Activated CD4-positive, alpha-beta memory T cell treated with anti-CD3 and anti-CD28 coated beads for 36 hours (primary cell): ENCODE data around the gene FAM118B. TPM values are rescaled to one million over a fixed set of nuclear protein-coding genes. Genes with fewer than 3 reads are reported as not detected.

ENCODE experiments used
- CTCF ChIA-PET: fragments of 350-600 bp; sonication (Branson Sonifier 250); formaldehyde crosslinking; loops from one replicate; lab custom pipeline; 2021; ENCODE audit warnings: antibody characterized with exemption, inconsistent platforms; lab: Charles Lee
- POLR2A ChIA-PET: fragments of 350-600 bp; sonication (Branson Sonifier 250); formaldehyde crosslinking; loops from one replicate; lab custom pipeline; 2021; ENCODE audit warnings: antibody characterized with exemption; lab: Charles Lee
- DNase-seq: peaks from one replicate; pipeline ENCODE4 v3.0.0-alpha.2; 2020
- H3K27ac Mint-ChIP-seq: one replicate; pipeline ENCODE4 v1.8.0; 2021; ENCODE audit warnings: mixed read lengths
- H3K27me3 Mint-ChIP-seq: one replicate; pipeline ENCODE4 v1.8.0; 2021; ENCODE audit warnings: mixed read lengths
- H3K36me3 Mint-ChIP-seq: one replicate; pipeline ENCODE4 v1.8.0; 2021; ENCODE audit warnings: mixed read lengths
- H3K4me1 Mint-ChIP-seq: one replicate; pipeline ENCODE4 v1.8.0; 2021; ENCODE audit warnings: low read depth, mixed read lengths
- H3K4me3 Mint-ChIP-seq: one replicate; pipeline ENCODE4 v1.8.0; 2021; ENCODE audit warnings: mild to moderate bottlenecking, mixed read lengths
- H3K9me3 Mint-ChIP-seq: one replicate; pipeline ENCODE4 v1.8.0; 2021; ENCODE audit warnings: mixed read lengths
- intact Hi-C: fragments of 100-400 bp; cut with micrococcal nuclease; formaldehyde crosslinking; loops from one replicate; pipeline ENCODE4 v1.15.1; 2023
- total RNA-seq, 2 experiments: library from RNA; stranded (reverse); gene quantifications; one replicate each; pipeline ENCODE4 v1.2.3, GENCODE V29; 2021

Gene FAM118B
- total RNA-seq, 2 experiments from 2014 or later, result 8.0 to 9.7 TPM

GRCh38 chr11:126210871-126211235, 729 bp upstream of the FAM118B start:
- intact Hi-C loops, result loop anchor here (1.0 kb wide), 7 partner anchors 57 to 619 kb away; partner anchors contain the start of genes DCPS, HYLS1, SRPRA and STT3A
- peak; percentile 12 for DNase-seq
- Mint-ChIP-seq H3K27me3 (no peaks in the 10 kb centered on the region), H3K4me1 (peaks cover 38% of the 10 kb centered on the region), H3K36me3 (peaks cover 20% of the 10 kb centered on the region), H3K4me3 (peak overlapping the region; percentile 98), H3K9me3 (no peaks in the 10 kb centered on the region), H3K27ac (peak overlapping the region; percentile 89)
- ChIA-PET POLR2A (interaction anchor here (1.3 to 3.0 kb wide), 3 partner anchors 57 to 143 kb away, joined by 3 to 8 read pairs (median 3); partner anchors contain the start of genes FOXRED1 and SRPRA), CTCF (interaction anchor here (0.5 to 1.5 kb wide), 3 partner anchors 273 to 308 kb away, joined by 3 to 5 read pairs (median 4); partner anchors contain the start of gene PUS3)

GRCh38 chr11:126212089-126212660, 593 bp downstream of the FAM118B start:
- POLR2A ChIA-PET, result interaction anchor here (0.7 to 3.0 kb wide), 4 partner anchors 55 to 1693 kb away, joined by 3 to 8 read pairs (median 3); partner anchors contain the start of genes FOXRED1 and SRPRA
- no peak for DNase-seq
- CTCF ChIA-PET, result interaction anchor here (1.2 to 1.5 kb wide), 2 partner anchors 274 to 306 kb away, joined by 3 to 4 read pairs; no protein-coding TSS in a partner anchor
- Mint-ChIP-seq H3K27me3 (no peaks in the 10 kb centered on the region), H3K36me3 (peaks cover 15% of the 10 kb centered on the region), H3K9me3 (no peaks in the 10 kb centered on the region), H3K27ac (peak overlapping the region; percentile 89), H3K4me3 (peak overlapping the region; percentile 98), H3K4me1 (peaks cover 48% of the 10 kb centered on the region)
- intact Hi-C loops, result no loop called here

GRCh38 chr11:126214441-126214840, 2.9 kb downstream of the FAM118B start:
- H3K36me3 Mint-ChIP-seq, result peaks cover 3% of the 10 kb centered on the region
- intact Hi-C loops, result no loop called here
- ChIA-PET CTCF (interaction anchor here (0.6 to 0.7 kb wide), 2 partner anchors 225 to 271 kb away, joined by 3 to 4 read pairs; no protein-coding TSS in a partner anchor), POLR2A (interaction anchor here (0.6 kb wide), 1 partner anchor 48 kb away, joined by 3 read pairs; no protein-coding TSS in a partner anchor)
- no peaks in the 10 kb centered on the region for H3K27me3 Mint-ChIP-seq
- H3K4me3 Mint-ChIP-seq, result no peak overlapping the region
- H3K4me1 Mint-ChIP-seq, result peaks cover 51% of the 10 kb centered on the region
- H3K27ac Mint-ChIP-seq, result no peak overlapping the region
- H3K9me3 Mint-ChIP-seq, result no peaks in the 10 kb centered on the region
- DNase-seq, result no peak

GRCh38 chr11:126214841-126215240, 3.3 kb downstream of the FAM118B start:
- Mint-ChIP-seq H3K27me3 (no peaks in the 10 kb centered on the region), H3K4me3 (no peak overlapping the region), H3K36me3 (no peaks in the 10 kb centered on the region), H3K9me3 (no peaks in the 10 kb centered on the region), H3K4me1 (peaks cover 47% of the 10 kb centered on the region), H3K27ac (no peak overlapping the region)
- intact Hi-C loops, result no loop called here
- DNase-seq, result no peak
- CTCF ChIA-PET, result no interaction called here
- POLR2A ChIA-PET, result interaction anchor here (0.6 kb wide), 1 partner anchor 47 kb away, joined by 3 read pairs; no protein-coding TSS in a partner anchor

- ChIA-PET CTCF (no interaction called here), POLR2A (no interaction called here)
- Mint-ChIP-seq H3K36me3 (no peaks in the 10 kb centered on the region), H3K4me1 (peaks cover 36% of the 10 kb centered on the region), H3K27ac (no peak overlapping the region), H3K9me3 (no peaks in the 10 kb centered on the region), H3K27me3 (no peaks in the 10 kb centered on the region), H3K4me3 (no peak overlapping the region)
- intact Hi-C loops, result loop anchor here (1.0 kb wide), 1 partner anchor 17 kb away; no protein-coding TSS in a partner anchor
- DNase-seq, result no peak
Measured at GRCh38 chr11:126216526-126217305, 5.1 kb downstream of the FAM118B start.

- no peak overlapping the region for H3K4me3 Mint-ChIP-seq
- DNase-seq, result no peak
- H3K27ac Mint-ChIP-seq, result no peak overlapping the region
- no peaks in the 10 kb centered on the region for H3K27me3 Mint-ChIP-seq
- intact Hi-C loops, result no loop called here
- H3K4me1 Mint-ChIP-seq, result peaks cover 32% of the 10 kb centered on the region
- CTCF ChIA-PET, result no interaction called here
- no peaks in the 10 kb centered on the region for H3K36me3 Mint-ChIP-seq
- POLR2A ChIA-PET, result no interaction called here
- no peaks in the 10 kb centered on the region for H3K9me3 Mint-ChIP-seq
Measured at GRCh38 chr11:126217491-126217890, 5.9 kb downstream of the FAM118B start.

GRCh38 chr11:126219547-126219946, 8.0 kb downstream of the FAM118B start:
- no peak for DNase-seq
- Mint-ChIP-seq H3K27ac (no peak overlapping the region), H3K4me3 (no peak overlapping the region), H3K36me3 (no peaks in the 10 kb centered on the region), H3K27me3 (no peaks in the 10 kb centered on the region), H3K9me3 (no peaks in the 10 kb centered on the region), H3K4me1 (peaks cover 21% of the 10 kb centered on the region)
- intact Hi-C loops, result no loop called here
- ChIA-PET POLR2A (no interaction called here), CTCF (interaction anchor here (0.6 to 0.7 kb wide), 2 partner anchors 767 to 1817 kb away, joined by 3 to 4 read pairs; no protein-coding TSS in a partner anchor)

GRCh38 chr11:126224647-126225294, 13.2 kb downstream of the FAM118B start:
- H3K9me3 Mint-ChIP-seq, result no peaks in the 10 kb centered on the region
- no peaks in the 10 kb centered on the region for H3K27me3 Mint-ChIP-seq
- ChIA-PET POLR2A (no interaction called here), CTCF (no interaction called here)
- H3K27ac Mint-ChIP-seq, result no peak overlapping the region
- H3K4me3 Mint-ChIP-seq, result no peak overlapping the region
- no peak for DNase-seq
- H3K36me3 Mint-ChIP-seq, result peaks cover 2% of the 10 kb centered on the region
- H3K4me1 Mint-ChIP-seq, result peaks cover 3% of the 10 kb centered on the region
- intact Hi-C loops, result no loop called here

- intact Hi-C loops, result no loop called here
- no peak overlapping the region for H3K4me3 Mint-ChIP-seq
- no peaks in the 10 kb centered on the region for H3K9me3 Mint-ChIP-seq
- POLR2A ChIA-PET, result no interaction called here
- CTCF ChIA-PET, result no interaction called here
- H3K27me3 Mint-ChIP-seq, result no peaks in the 10 kb centered on the region
- peaks cover 3% of the 10 kb centered on the region for H3K4me1 Mint-ChIP-seq
- no peak for DNase-seq
- H3K36me3 Mint-ChIP-seq, result peaks cover 2% of the 10 kb centered on the region
- no peak overlapping the region for H3K27ac Mint-ChIP-seq
Measured at GRCh38 chr11:126225295-126225665, 13.7 kb downstream of the FAM118B start.

GRCh38 chr11:126226334-126227084, 14.9 kb downstream of the FAM118B start:
- CTCF ChIA-PET, result no interaction called here

GRCh38 chr11:126229858-126230540, 18.4 kb downstream of the FAM118B start:
- Mint-ChIP-seq H3K36me3 (peaks cover 6% of the 10 kb centered on the region), H3K27ac (no peak overlapping the region), H3K9me3 (no peaks in the 10 kb centered on the region), H3K27me3 (no peaks in the 10 kb centered on the region), H3K4me3 (no peak overlapping the region), H3K4me1 (peaks cover 5% of the 10 kb centered on the region)
- CTCF ChIA-PET, result no interaction called here
- POLR2A ChIA-PET, result no interaction called here
- DNase-seq, result no peak
- intact Hi-C loops, result no loop called here

More at GRCh38 chr11:126226334-126227084, 14.9 kb downstream of the FAM118B start:
- intact Hi-C loops, result no loop called here
- POLR2A ChIA-PET, result no interaction called here
- DNase-seq, result no peak
- Mint-ChIP-seq H3K4me3 (no peak overlapping the region), H3K36me3 (peaks cover 4% of the 10 kb centered on the region), H3K9me3 (no peaks in the 10 kb centered on the region), H3K4me1 (peaks cover 3% of the 10 kb centered on the region), H3K27ac (no peak overlapping the region), H3K27me3 (no peaks in the 10 kb centered on the region)
